ENCODE data around the gene LYG1. TPM values are rescaled to one million over a fixed set of nuclear protein-coding genes. Genes with fewer than 3 reads are reported as not detected.

Gene LYG1
- total and polyA plus RNA-seq, 9 of the 15 experiments (the other 6 are each of a cell fraction or from before 2014, with no cell fraction given): 0.64 to 2.6 (median 1.2) TPM

GRCh38 chr2:99335911-99336803, 35.2 kb upstream of the LYG1 start, which contains the start of gene TXNDC9 (continued):
- TF ChIP-seq ZEB2 (IDR thresholded peaks at IDR 0.05): peak; percentile 86
- 0 out of 2 replicates have a peak, but pooled peaks have one; percentile 50 for TF ChIP-seq CBX1 (IDR thresholded peaks at IDR 0.05; ENCODE audit: low read depth)
- no peak for TF ChIP-seq RAD51 (IDR thresholded peaks at IDR 0.05; ENCODE audit: borderline replicate concordance, low read depth)
- no peak for TF ChIP-seq MAFG (tag; conservative IDR thresholded peaks at IDR 0.05)
- no peak for TF ChIP-seq SNRNP70 (optimal IDR thresholded peaks at IDR 0.05; ENCODE audit: low read depth, low read length)
- peak; percentile 98 for TF ChIP-seq POLR2A (conservative IDR thresholded peaks at IDR 0.05)
- no peak for TF ChIP-seq RBM17 (IDR thresholded peaks at IDR 0.05; ENCODE audit: borderline replicate concordance, low read depth, low read length)
- no peak for TF ChIP-seq MTA1 (IDR thresholded peaks at IDR 0.05; ENCODE audit: borderline replicate concordance)
- peak; percentile 47 for TF ChIP-seq NFE2 (IDR thresholded peaks at IDR 0.05; ENCODE audit: low read depth)
- no peak for TF ChIP-seq GATAD2B (IDR thresholded peaks at IDR 0.05; ENCODE audit: borderline replicate concordance)
- no peak for TF ChIP-seq ZNF41 (CRISPR knock-in tag; conservative IDR thresholded peaks at IDR 0.05)
- TF ChIP-seq TEAD1 (CRISPR knock-in tag; IDR thresholded peaks at IDR 0.05): 0 out of 4 replicates have a peak, but pooled peaks of 1 of the 2 experiments have one; percentile 21
- no peak for TF ChIP-seq BRF1 (IDR thresholded peaks at IDR 0.05; ENCODE audit: borderline replicate concordance, extremely low read depth, insufficient read length)
- TF ChIP-seq POLR3G (IDR thresholded peaks at IDR 0.05; ENCODE audit: extremely low read depth, insufficient read length, insufficient replicate concordance): no peak
- no peak for TF ChIP-seq RFX5 (IDR thresholded peaks at IDR 0.05; ENCODE audit: low read depth, low read length)
- TF ChIP-seq E2F5 (CRISPR knock-in tag; IDR thresholded peaks at IDR 0.05): no peak
- TF ChIP-seq CEBPZ (IDR thresholded peaks at IDR 0.05; ENCODE audit: borderline replicate concordance, low read depth, low read length): no peak
- TF ChIP-seq SIX5 (IDR thresholded peaks at IDR 0.05; ENCODE audit: borderline replicate concordance in 1 of 2, insufficient read depth in 1 of 2, low read depth in 1 of 2, low read length in 2 of 2): peak; percentile 96 to 97
